SK-N-SH (cell line): ENCODE measurements around the gene PIEZO2. TPM values are rescaled to one million over a fixed set of nuclear protein-coding genes. Genes with fewer than 3 reads are reported as not detected.

Experiments used
- CTCF ChIA-PET: fragments of 300-600, 350-600 bp; formaldehyde crosslinking; extraction: SDS; loops from one replicate; lab custom pipeline; 2021; lab: Yijun Ruan, JAX
- POLR2A ChIA-PET: fragments of 350-600 bp; sonication (Branson Sonifier 250); formaldehyde crosslinking; extraction: SDS; loops from one replicate; lab custom pipeline; 2020; ENCODE audit warnings: antibody characterized with exemption, inconsistent platforms; lab: Yijun Ruan, JAX
- DNase-seq: peaks from one replicate; pipeline ENCODE4 v3.0.0; 2012
- H2AFZ ChIP-seq: fragments of 200-600 bp; sonication (generic); 2 replicates; pipeline ENCODE4 v1.8.1; 2016; ENCODE audit warnings: antibody characterized with exemption, mild to moderate bottlenecking, low read depth
- H3F3A ChIP-seq: fragments of 200-600 bp; sonication (generic); replicated peaks from 2 replicates; pipeline ENCODE3; 2016; ENCODE audit warnings: antibody characterized with exemption, mild to moderate bottlenecking; ENCODE audit not compliant: insufficient read depth
- H3K27ac ChIP-seq, 2 experiments: fragments of 200-500 bp in 1 of 2; fragments of 200-600 bp in 1 of 2; sonication (Bioruptor generic) in 1 of 2; sonication (generic), shearing (Covaris generic) in 1 of 2; 2 replicates each; pipeline versions ENCODE4 v1.5.1 to v1.6.1; 2014 to 2016; ENCODE audit warnings: low read depth in 2 of 2, inconsistent platforms in 1 of 2, low read length in 1 of 2, mild to moderate bottlenecking in 1 of 2, mixed read lengths in 1 of 2
- H3K27me3 ChIP-seq: fragments of 200-600 bp; sonication (generic), shearing (Covaris generic); 2 replicates; pipeline ENCODE4 v1.6.1; 2016; ENCODE audit warnings: mixed run types; ENCODE audit not compliant: insufficient read depth
- H3K36me3 ChIP-seq, 2 experiments: fragments of 200-500 bp in 1 of 2; fragments of 200-600 bp in 1 of 2; sonication (Bioruptor generic) in 1 of 2; sonication (generic) in 1 of 2; replicated peaks in 1 of 2; 2 replicates each; pipeline versions ENCODE3 to v1.5.1; 2014 to 2016; ENCODE audit warnings: low read length in 1 of 2, mild to moderate bottlenecking in 1 of 2; ENCODE audit not compliant: insufficient read depth in 2 of 2, control insufficient read depth in 1 of 2
- H3K4me1 ChIP-seq, 2 experiments: fragments of 200-500 bp in 1 of 2; fragments of 200-600 bp in 1 of 2; sonication (Bioruptor generic) in 1 of 2; sonication (generic), shearing (Covaris generic) in 1 of 2; 2 replicates each; pipeline versions ENCODE4 v1.5.1 to v1.6.1; 2014 to 2016; ENCODE audit warnings: low read depth in 1 of 2, low read length in 1 of 2, mixed run types in 1 of 2; ENCODE audit not compliant: insufficient read depth in 2 of 2, control insufficient read depth in 1 of 2
- H3K4me2 ChIP-seq: fragments of 200-600 bp; sonication (generic), shearing (Covaris generic); 2 replicates; pipeline ENCODE4 v1.6.1; 2017; ENCODE audit warnings: mixed run types
- H3K4me3 ChIP-seq, 2 experiments: fragments of 200-500 bp in 1 of 2; fragments of 200-600 bp in 1 of 2; sonication (Bioruptor generic) in 1 of 2; sonication (generic), shearing (Covaris generic) in 1 of 2; 2 replicates each; pipeline versions ENCODE4 v1.5.1 to v1.8.1; 2014 to 2016; ENCODE audit warnings: low read depth in 2 of 2, inconsistent platforms in 1 of 2, low read length in 1 of 2, mild to moderate bottlenecking in 1 of 2, mixed read lengths in 1 of 2, moderate library complexity in 1 of 2
- H3K79me2 ChIP-seq: fragments of 200-600 bp; sonication (generic); 2 replicates; pipeline ENCODE4 v1.8.1; 2017; ENCODE audit warnings: mild to moderate bottlenecking; ENCODE audit not compliant: insufficient read depth
- H3K9ac ChIP-seq: fragments of 200-600 bp; sonication (generic); 2 replicates; pipeline ENCODE4 v1.6.1; 2017; ENCODE audit warnings: mixed run types
- H3K9me2 ChIP-seq: fragments of 200-600 bp; sonication (generic); 2 replicates; pipeline ENCODE4 v1.6.1; 2017; ENCODE audit warnings: mixed run types
- H3K9me3 ChIP-seq: fragments of 200-600 bp; sonication (generic); 2 replicates; pipeline ENCODE4 v1.6.1; 2017; ENCODE audit warnings: mixed run types, mild to moderate bottlenecking, moderate library complexity
- H4K20me1 ChIP-seq: fragments of 200-600 bp; sonication (generic); 2 replicates; pipeline ENCODE4 v1.6.1; 2017; ENCODE audit warnings: mild to moderate bottlenecking, mixed run types; ENCODE audit not compliant: insufficient read depth
- CHD2 ChIP-seq: fragments of 150-350 bp; IDR thresholded peaks from 2 replicates; pipeline ENCODE4 v1.6.1; 2018; ENCODE audit warnings: low read length; ENCODE audit not compliant: partially characterized antibody
- ELF1 ChIP-seq: IDR thresholded peaks from 2 replicates; pipeline ENCODE4 v1.4.0; 2012
- EP300 ChIP-seq, 2 experiments: IDR thresholded peaks; 2 replicates each; pipeline versions ENCODE4 v1.4.0 to v1.6.1; 2012; ENCODE audit warnings: borderline replicate concordance in 1 of 2, low read depth in 1 of 2, low read length in 1 of 2
- FOSL2 ChIP-seq: IDR thresholded peaks from 2 replicates; pipeline ENCODE4 v1.4.0; 2012; ENCODE audit warnings: low read depth, mild to moderate bottlenecking, moderate library complexity, borderline replicate concordance
- FOXJ3 ChIP-seq: sonication (generic); formaldehyde crosslinking; IDR thresholded peaks from 2 replicates; pipeline ENCODE4 v1.5.1; 2020; ENCODE audit warnings: mild to moderate bottlenecking, missing genetic modification reagents
- FOXM1 ChIP-seq: IDR thresholded peaks from 2 replicates; pipeline ENCODE4 v1.4.0; 2012; ENCODE audit warnings: low read depth, mild to moderate bottlenecking
- GATA2 ChIP-seq: sonication (generic); formaldehyde crosslinking; IDR thresholded peaks from 2 replicates; pipeline ENCODE4 v1.5.0; 2020; ENCODE audit warnings: mild to moderate bottlenecking, missing genetic modification reagents
- IRF3 ChIP-seq: fragments of 150-350 bp; IDR thresholded peaks from 2 replicates; pipeline ENCODE4 v1.6.1; 2016; ENCODE audit warnings: mild to moderate bottlenecking, low read depth, low read length
- JUND ChIP-seq: IDR thresholded peaks from 2 replicates; pipeline ENCODE4 v1.4.0; 2012
- NFIC ChIP-seq: IDR thresholded peaks from 2 replicates; pipeline ENCODE4 v1.4.0; 2012; ENCODE audit warnings: borderline replicate concordance
- USF2 ChIP-seq: fragments of 150-350 bp; IDR thresholded peaks from 2 replicates; pipeline ENCODE4 v1.6.1; 2017; ENCODE audit warnings: antibody characterized with exemption, low read length, low read depth, borderline replicate concordance
- WGBS: methylation state at CpG from one replicate; pipeline ENCODE4 v1.1.6; 2017; ENCODE audit warnings: low lambda C conversion rate; 5-methylcytosine and 5-hydroxymethylcytosine counted together
- polyA plus RNA-seq, 3 experiments: library from polyadenylated mRNA; depleted of rRNA; stranded (reverse); fragments of >200 nt; gene quantifications; 2 replicates each; pipeline ENCODE4 v1.2.3, GENCODE V29; 2012

The PIEZO2 gene
- polyA plus RNA-seq, 1 of the 3 experiments (the other 2 are of a cell fraction), result not detected

- H3K4me3 ChIP-seq, result peak overlapping the region; percentile 24 to 26; a peak in 1 of 4 replicates
- peak overlapping the region; percentile 75 for H2AFZ ChIP-seq
- peak overlapping the region in 1 of 2 experiments; percentile 52; a peak in 2 of 4 replicates for H3K27ac ChIP-seq
- H3K9me3 ChIP-seq, result no peaks in the 10 kb centered on the region
- peaks cover 0 to 8% of the 10 kb centered on the region in 2 experiments; a peak in 1 of 4 replicates for H3K4me1 ChIP-seq
- peak overlapping the region; percentile 53 for H3K4me2 ChIP-seq
- ChIA-PET CTCF (no interaction called here), POLR2A (no interaction called here)
- DNase-seq, result no peak
- H3K36me3 ChIP-seq, result no peaks in the 10 kb centered on the region
- H3F3A ChIP-seq, result peaks cover 3% of the 10 kb centered on the region
- H4K20me1 ChIP-seq, result no peaks in the 10 kb centered on the region
- no peak for TF ChIP-seq USF2
- peak; percentile 47; the same call in 1 of the 2 replicates for TF ChIP-seq NFIC
- peak; percentile 41; the same call in 1 of the 2 replicates for TF ChIP-seq JUND
- no peak for TF ChIP-seq EP300 (IDR thresholded peaks at IDR 0.05; ENCODE audit: borderline replicate concordance in 1 of 2, low read depth in 1 of 2, low read length in 1 of 2)
- no peak for TF ChIP-seq CHD2
- TF ChIP-seq FOXM1, result no peak
- TF ChIP-seq FOSL2, result peak; percentile 37; the same call in 1 of the 2 replicates
- H3K9me2 ChIP-seq, result no peaks in the 10 kb centered on the region
- 17% methylated on average over 12 of the region's 12 CpGs for WGBS
- H3K79me2 ChIP-seq, result no peaks in the 10 kb centered on the region
- H3K27me3 ChIP-seq, result peaks cover 1% of the 10 kb centered on the region; the same call in 1 of the 2 replicates
- no peak overlapping the region for H3K9ac ChIP-seq
These were observed 221.9 kb downstream of the PIEZO2 start for GRCh38 chr18:10927286-10927992.

GRCh38 chr18:10926621-10927161 is 222.7 kb downstream of the PIEZO2 start:
- H3K4me1 ChIP-seq, result peaks cover 0 to 8% of the 10 kb centered on the region in 2 experiments; a peak in 1 of 4 replicates
- no peaks in the 10 kb centered on the region for H4K20me1 ChIP-seq
- peak overlapping the region in 1 of 2 experiments; percentile 52; a peak in 2 of 4 replicates for H3K27ac ChIP-seq
- ChIA-PET CTCF (no interaction called here), POLR2A (no interaction called here)
- no peak for TF ChIP-seq FOXJ3 (CRISPR knock-in tag)
- no peak for TF ChIP-seq IRF3
- TF ChIP-seq ELF1, result peak; percentile 65; the same call in 1 of the 2 replicates
- no peak for TF ChIP-seq GATA2
- H3K79me2 ChIP-seq, result no peaks in the 10 kb centered on the region
- no peaks in the 10 kb centered on the region for H3K36me3 ChIP-seq
- H3K9me2 ChIP-seq, result no peaks in the 10 kb centered on the region
- H3K27me3 ChIP-seq, result peaks cover 9% of the 10 kb centered on the region; the same call in 1 of the 2 replicates
- H3F3A ChIP-seq, result peaks cover 3% of the 10 kb centered on the region
- H3K4me2 ChIP-seq, result peak overlapping the region; percentile 53
- no peak overlapping the region; the same call in 1 of the 2 replicates for H3K9ac ChIP-seq
- H2AFZ ChIP-seq, result peak overlapping the region; percentile 75
- no peak for DNase-seq
- H3K9me3 ChIP-seq, result no peaks in the 10 kb centered on the region
- WGBS, result 11% methylated on average over 13 of the region's 13 CpGs
- H3K4me3 ChIP-seq, result peak overlapping the region in 1 of 2 experiments; percentile 26; a peak in 1 of 4 replicates
